Fibroblast of lung (primary cell): Measurements from ENCODE around the gene ULBP1. TPM values are rescaled to one million over a fixed set of nuclear protein-coding genes. Genes with fewer than 3 reads are reported as not detected.
"Not testable (repeated sequence)": the region's sequence is repeated elsewhere in the genome, so short reads cannot be mapped to it uniquely, and the experiment has no call there.

Experiments used
- DNase-seq, 2 donors: peaks; one replicate each; pipeline versions ENCODE4 v3.0.0 to v3.0.0-alpha.2; 2010; ENCODE audit warnings: low read depth in 2 of 2
- H2AFZ ChIP-seq: 2 replicates; pipeline ENCODE4 v1.5.1; 2012; ENCODE audit warnings: low read length, control low read depth, inconsistent platforms
- H3K27ac ChIP-seq: 2 replicates; pipeline ENCODE4 v1.5.1; 2011; ENCODE audit warnings: low read length, control low read depth; ENCODE audit not compliant: insufficient read depth
- H3K27me3 ChIP-seq: 2 replicates; pipeline ENCODE4 v1.5.1; 2011; ENCODE audit warnings: mild to moderate bottlenecking, low read length; ENCODE audit not compliant: control insufficient read depth, insufficient read depth
- H3K36me3 ChIP-seq: 2 replicates; pipeline ENCODE4 v1.5.1; 2011; ENCODE audit warnings: low read length; ENCODE audit not compliant: control insufficient read depth, insufficient read depth
- H3K4me1 ChIP-seq: 2 replicates; pipeline ENCODE4 v1.5.1; 2011; ENCODE audit warnings: low read length; ENCODE audit not compliant: control insufficient read depth, insufficient read depth; ENCODE audit errors: extremely low read depth
- H3K4me2 ChIP-seq: 2 replicates; pipeline ENCODE4 v1.5.1; 2011; ENCODE audit warnings: low read length, control low read depth; ENCODE audit not compliant: insufficient read depth; ENCODE audit errors: extremely low read depth
- H3K4me3 ChIP-seq, 4 experiments: fragments of 200-600 bp in 1 of 4; sonication (generic) in 1 of 4; replicated peaks in 1 of 4; 2 replicates each; pipeline ENCODE4 v1.5.1; 2011 to 2016; ENCODE audit warnings: low read length in 4 of 4, low read depth in 3 of 4, mild to moderate bottlenecking in 3 of 4, control low read depth in 2 of 4, inconsistent platforms in 1 of 4, mixed read lengths in 1 of 4; ENCODE audit not compliant: insufficient read depth in 1 of 4; ENCODE audit errors: control extremely low read depth in 1 of 4
- H3K79me2 ChIP-seq: 2 replicates; pipeline ENCODE4 v1.5.1; 2012; ENCODE audit warnings: mild to moderate bottlenecking, low read length, inconsistent platforms; ENCODE audit not compliant: control insufficient read depth, insufficient read depth
- H3K9ac ChIP-seq: 2 replicates; pipeline ENCODE4 v1.5.1; 2011; ENCODE audit warnings: mild to moderate bottlenecking, low read length, control low read depth; ENCODE audit not compliant: insufficient read depth
- H3K9me3 ChIP-seq: 2 replicates; pipeline ENCODE4 v1.5.1; 2012; ENCODE audit warnings: low read depth, low read length; ENCODE audit not compliant: control insufficient read depth, insufficient read depth
- H4K20me1 ChIP-seq: 2 replicates; pipeline ENCODE4 v1.5.1; 2011; ENCODE audit warnings: low read length; ENCODE audit not compliant: control insufficient read depth, insufficient read depth; ENCODE audit errors: extremely low read depth
- CTCF ChIP-seq, 2 donors: IDR thresholded peaks in 1 of 2; conservative IDR thresholded peaks in 1 of 2; 1 replicate in 1 of 2; 2 replicates in 1 of 2; pipeline ENCODE4 v1.5.1; 2011 to 2012; ENCODE audit warnings: low read length in 2 of 2, control low read depth in 1 of 2, inconsistent platforms in 1 of 2, low read depth in 1 of 2, mild to moderate bottlenecking in 1 of 2
- EZH2 ChIP-seq: IDR thresholded peaks from 2 replicates; pipeline ENCODE4 v1.5.1; 2012; ENCODE audit warnings: low read length, control low read depth, mild to moderate bottlenecking; ENCODE audit errors: missing control alignments
- polyA plus RNA-seq, 2 donors: library from polyadenylated mRNA; depleted of rRNA in 1 of 2; stranded (reverse) in 1 of 2; unstranded in 1 of 2; fragments of >200 nt; gene quantifications; 2 replicates each; pipeline ENCODE4 v1.2.1, GENCODE V29; 2011 to 2012; ENCODE audit warnings: missing spikeins in 1 of 2
- total RNA-seq: library from RNA; depleted of rRNA; stranded (reverse); fragments of >200 nt; gene quantifications from 2 replicates; pipeline ENCODE4 v1.2.1, GENCODE V29; 2014

The ULBP1 gene
- total and polyA plus RNA-seq, 2 donors (not counting 1 experiment from before 2014, with no cell fraction given), result 0.83 to 1.1 TPM

DNA sequence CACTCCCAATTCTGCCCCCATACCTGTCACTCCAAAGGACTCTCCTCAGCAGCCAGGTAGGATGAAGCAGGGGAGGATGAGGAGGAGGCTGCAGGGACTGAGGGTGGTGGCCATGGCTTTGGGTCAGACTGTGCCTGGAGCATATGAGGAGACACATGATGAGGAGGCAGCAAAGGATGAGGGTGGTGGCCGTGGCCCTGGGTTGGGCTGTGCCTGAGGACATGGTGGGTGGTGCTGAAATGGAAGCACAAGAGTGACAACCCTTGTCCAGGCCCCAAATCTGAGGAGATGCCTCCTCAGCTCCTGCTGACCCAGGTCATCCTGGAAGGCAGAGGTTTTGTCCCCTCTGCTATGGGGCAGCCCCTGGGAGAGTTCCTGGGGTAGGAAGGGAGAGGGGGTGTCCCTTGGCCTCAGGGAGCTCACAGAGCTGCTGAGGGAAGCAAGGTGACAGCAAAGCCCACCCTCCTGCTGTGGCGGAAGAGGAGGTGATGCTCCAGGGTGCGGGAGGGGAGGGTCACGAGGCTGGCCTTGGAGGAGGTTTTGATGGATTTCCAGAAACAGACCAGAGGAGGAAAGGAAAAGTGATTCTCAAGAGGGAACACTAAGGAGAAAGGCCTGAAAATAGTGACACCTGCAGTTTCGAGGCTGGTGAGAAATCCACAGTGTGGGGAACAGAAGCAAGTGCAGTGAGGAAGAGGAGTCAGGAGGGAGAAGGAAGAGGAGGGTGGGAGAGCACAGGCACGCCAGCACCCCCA is 45.4 kb upstream of the ULBP1 start:
- no peak overlapping the region for H3K4me3 ChIP-seq
- TF ChIP-seq CTCF (conservative IDR thresholded peaks at IDR 0.05 in 1 of 2, IDR thresholded peaks at IDR 0.05 in 1 of 2; ENCODE audit: low read depth in 1 of 2, low read length in 2 of 2) (no peak), EZH2 (no peak)
- no peaks in the 10 kb centered on the region for H3K36me3 ChIP-seq
- no peaks in the 10 kb centered on the region for H4K20me1 ChIP-seq
- no peak overlapping the region for H3K9ac ChIP-seq
- no peak overlapping the region for H3K4me2 ChIP-seq
- no peaks in the 10 kb centered on the region for H3K79me2 ChIP-seq
- no peaks in the 10 kb centered on the region for H3K9me3 ChIP-seq
- H2AFZ ChIP-seq, result no peak overlapping the region
- no peak overlapping the region for H3K27ac ChIP-seq
- H3K4me1 ChIP-seq, result peaks cover under 1% of the 10 kb centered on the region
- no peak for DNase-seq
- H3K27me3 ChIP-seq, result no peaks in the 10 kb centered on the region

DNA sequence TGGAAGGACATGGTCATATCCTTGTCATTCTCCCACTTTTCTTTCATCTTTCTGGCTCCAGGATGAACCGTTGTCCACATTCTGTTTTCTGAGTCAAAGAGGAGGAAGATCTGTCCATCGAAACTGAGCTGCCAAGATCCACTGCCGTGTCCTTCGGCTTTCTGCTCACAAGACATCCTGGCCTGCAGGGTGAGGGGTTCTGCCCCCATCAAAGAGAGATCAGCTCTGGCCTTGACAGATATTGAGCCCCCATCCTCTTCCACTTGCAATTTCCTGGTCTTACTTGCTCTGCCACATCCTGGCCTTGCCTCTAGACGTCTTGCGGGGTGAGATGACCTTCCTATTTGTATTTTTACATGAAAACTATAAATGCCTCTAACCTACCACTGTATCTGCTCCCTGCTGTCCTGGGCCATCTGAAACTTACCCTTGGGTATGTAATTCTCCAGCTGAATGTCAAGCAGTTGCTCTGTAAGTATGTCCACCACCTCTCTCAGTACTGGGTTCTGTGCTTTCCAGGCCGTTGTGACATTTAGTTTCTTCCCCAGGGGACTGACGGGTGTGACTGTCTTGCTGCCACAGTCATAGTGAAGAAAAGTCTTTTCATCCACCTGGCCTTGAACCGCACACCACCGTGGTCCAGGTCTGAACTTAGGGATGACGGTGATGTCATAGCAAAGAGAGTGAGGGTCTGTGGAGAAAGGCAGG is 44.5 kb upstream of the ULBP1 start:
- not testable (repeated sequence) for H3K9ac ChIP-seq, H2AFZ ChIP-seq, H3K4me2 ChIP-seq, H3K9me3 ChIP-seq, H3K36me3 ChIP-seq, H3K27me3 ChIP-seq, H3K4me3 ChIP-seq, DNase-seq, H3K27ac ChIP-seq, H3K79me2 ChIP-seq, H4K20me1 ChIP-seq, H3K4me1 ChIP-seq

DNA sequence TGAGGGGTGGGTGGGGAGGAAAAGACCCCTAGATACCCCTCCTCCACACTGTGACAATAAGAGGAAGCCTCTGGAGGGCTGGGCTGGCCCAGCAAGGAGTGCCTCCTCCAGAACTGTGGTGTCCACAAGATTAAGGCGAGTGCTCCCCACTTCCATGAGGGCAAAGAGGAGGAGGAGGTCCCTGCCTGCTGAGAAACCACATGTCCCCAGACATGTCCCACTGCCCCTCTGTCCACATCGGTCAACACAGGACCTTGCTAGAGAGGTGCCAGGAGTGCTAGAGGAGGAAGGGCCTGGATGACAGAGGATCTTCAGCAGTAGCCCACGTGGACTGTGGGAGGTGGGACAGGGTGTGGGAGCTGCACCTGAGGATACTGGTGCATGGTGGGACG is 43.9 kb upstream of the ULBP1 start:
- Histone ChIP-seq H4K20me1 (no peaks in the 10 kb centered on the region), H3K4me2 (no peak overlapping the region), H3K4me3 (no peak overlapping the region), H3K9ac (no peak overlapping the region), H3K79me2 (no peaks in the 10 kb centered on the region), H2AFZ (no peak overlapping the region), H3K36me3 (no peaks in the 10 kb centered on the region), H3K9me3 (no peaks in the 10 kb centered on the region), H3K27ac (no peak overlapping the region), H3K4me1 (peaks cover 2% of the 10 kb centered on the region), H3K27me3 (no peaks in the 10 kb centered on the region)
- no peak for DNase-seq
- TF ChIP-seq EZH2 (no peak), CTCF (conservative IDR thresholded peaks at IDR 0.05 in 1 of 2, IDR thresholded peaks at IDR 0.05 in 1 of 2; ENCODE audit: low read depth in 1 of 2, low read length in 2 of 2) (no peak)
